NK-92 treated with Interleukin-12 subunit alpha and Interleukin-12 subunit beta, amount 100 ng/mL, for 24 hours (cell line): ENCODE measurements around the gene MYL11.

Source experiments
- DNase-seq: peaks from one replicate; lab custom pipeline; 2025; lab: John Stamatoyannopoulos, UW

Gene MYL11

DNA sequence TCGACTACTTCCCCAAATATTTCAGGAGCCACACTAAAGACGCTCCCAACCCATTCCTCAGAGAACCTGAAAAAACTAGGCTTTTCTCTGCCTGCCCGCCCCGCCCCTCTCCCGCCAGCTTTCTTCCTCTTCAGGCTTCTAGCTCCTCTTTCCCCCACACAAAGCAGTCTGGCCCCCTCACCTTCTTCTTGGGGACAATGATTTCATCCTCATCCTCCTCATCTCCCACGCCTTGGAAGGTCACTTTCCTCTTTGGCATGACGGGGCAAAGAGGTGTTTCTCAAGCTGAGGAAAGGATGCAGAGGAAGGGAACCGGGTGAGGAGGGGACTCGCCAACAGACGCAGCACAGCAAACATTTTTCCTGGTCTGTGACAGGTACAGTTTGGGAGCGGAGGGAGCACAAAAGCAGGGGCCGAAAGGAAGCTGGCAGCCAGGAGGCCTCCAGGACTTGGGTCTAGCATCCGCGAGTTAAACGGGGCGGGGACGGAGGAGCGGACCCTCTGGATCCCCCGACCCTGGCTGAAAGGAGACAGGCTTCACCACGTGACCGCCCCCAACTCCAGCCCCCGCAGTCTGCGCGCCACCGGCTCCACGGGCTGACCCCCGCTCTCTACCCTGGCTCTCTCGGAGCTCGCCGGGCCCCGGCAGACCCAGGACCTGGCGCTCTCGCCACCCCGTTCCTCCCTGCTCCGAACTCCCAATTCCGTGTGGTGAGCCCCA, 20.0 kb upstream of the MYL11 start:
- DNase-seq: no peak

- DNase-seq: peak; percentile 87
These were observed 19.3 kb upstream of the MYL11 start, which contains the start of gene CD2BP2 for GRCh38 chr16:30355144-30355953. Gene CD2BP2, minus strand, starts transcription at chr16:30355308. Its CDS starts 627 bp downstream, at chr16:30354681.

- no peak for DNase-seq
These were observed 18.7 kb upstream of the MYL11 start for GRCh38 chr16:30355954-30356308.

DNA sequence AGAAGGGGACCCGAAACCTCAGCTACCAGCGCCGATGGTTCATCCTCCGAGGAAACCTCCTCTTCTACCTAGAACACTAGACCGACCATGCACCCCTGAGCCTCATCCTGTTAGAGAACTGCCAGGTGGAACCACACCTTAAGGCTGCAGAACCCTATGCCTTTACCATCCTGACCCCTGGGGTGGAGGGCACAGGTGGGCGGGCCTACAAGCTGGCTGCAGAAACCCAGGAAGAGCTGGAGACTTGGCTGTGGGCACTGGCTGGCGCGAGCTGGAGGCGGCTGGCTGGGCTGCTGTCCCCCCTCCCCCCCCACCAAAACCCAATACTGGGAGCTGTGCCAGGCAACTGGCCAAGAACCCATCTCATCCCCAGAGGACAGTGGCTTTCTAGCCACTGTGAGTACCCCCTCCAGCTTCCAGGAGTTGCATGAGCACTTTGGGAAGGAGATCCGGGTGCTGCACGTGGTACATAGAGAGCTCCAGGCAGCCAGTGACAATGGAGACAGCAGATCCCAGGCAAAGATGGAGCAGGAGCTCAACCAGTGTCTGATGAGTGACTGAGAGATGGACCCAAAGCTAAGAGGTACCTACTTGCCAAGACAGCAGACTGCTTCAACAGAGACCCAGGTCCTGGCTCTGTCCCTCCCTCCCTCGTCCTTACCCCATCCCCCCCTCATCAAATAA, 18.1 kb upstream of the MYL11 start:
- no peak for DNase-seq

- DNase-seq: no peak
These were observed 17.4 kb upstream of the MYL11 start for GRCh38 chr16:30357085-30357714.

DNA sequence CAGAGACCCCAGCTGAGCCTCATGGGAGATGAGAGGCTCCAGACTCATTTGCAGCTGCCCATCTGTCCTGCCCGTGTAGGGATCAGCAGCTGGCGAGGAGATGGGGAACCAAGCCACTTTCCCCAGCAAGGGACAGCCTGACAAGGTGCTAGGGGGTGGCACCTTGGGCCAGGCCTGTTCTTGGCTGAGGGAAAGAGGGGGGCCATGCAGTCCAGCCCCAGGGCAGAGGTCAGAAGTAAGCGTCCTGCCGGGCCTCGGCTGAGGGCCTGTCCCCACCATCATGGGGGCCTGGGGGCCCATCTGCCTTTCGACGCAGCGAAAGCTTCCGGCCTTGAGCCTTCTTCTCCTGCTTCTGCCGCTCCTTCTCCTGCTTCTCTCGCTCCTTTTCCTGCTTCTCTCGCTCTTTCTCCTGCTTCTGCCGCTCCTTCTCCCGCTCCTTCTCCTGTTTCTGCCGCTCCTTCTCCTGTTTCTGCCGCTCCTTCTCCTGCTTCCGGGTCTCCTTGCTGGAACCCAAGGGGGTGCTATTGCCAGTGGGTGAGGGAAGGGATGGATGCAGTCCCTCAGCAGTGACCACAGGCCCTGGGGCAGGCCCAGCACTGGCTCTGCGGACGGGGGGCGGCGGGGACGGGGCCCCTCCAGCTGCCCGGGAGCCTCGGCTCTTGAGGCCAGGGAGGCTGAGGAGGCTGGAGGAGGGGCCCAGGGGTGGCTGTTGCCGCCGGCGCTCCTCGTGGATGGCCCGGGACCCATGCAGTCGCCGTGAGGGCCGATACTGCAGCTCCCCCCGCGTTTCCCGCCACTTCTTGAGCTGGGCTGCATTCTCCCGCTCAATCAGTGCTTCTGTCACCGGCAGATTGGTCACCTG, 16.7 kb upstream of the MYL11 start:
- DNase-seq: no peak

DNA sequence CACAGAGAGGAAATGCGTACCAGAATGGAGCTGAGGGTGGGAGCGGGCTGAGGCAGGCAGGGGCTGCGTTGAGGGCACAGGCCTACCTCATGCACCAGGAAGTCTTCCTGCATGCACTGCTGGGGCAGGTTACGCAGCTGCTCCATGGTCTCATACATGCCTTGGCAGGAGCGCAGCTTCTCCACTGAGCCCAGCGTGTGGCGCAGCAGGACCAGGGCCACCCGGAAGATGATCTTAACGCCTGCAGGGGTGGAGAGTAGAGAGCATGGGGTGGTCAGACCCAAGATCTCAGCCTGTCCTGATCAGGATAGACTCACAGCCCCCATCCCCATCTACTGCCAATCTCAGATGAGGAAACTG, 16.0 kb upstream of the MYL11 start:
- DNase-seq: no peak

DNA sequence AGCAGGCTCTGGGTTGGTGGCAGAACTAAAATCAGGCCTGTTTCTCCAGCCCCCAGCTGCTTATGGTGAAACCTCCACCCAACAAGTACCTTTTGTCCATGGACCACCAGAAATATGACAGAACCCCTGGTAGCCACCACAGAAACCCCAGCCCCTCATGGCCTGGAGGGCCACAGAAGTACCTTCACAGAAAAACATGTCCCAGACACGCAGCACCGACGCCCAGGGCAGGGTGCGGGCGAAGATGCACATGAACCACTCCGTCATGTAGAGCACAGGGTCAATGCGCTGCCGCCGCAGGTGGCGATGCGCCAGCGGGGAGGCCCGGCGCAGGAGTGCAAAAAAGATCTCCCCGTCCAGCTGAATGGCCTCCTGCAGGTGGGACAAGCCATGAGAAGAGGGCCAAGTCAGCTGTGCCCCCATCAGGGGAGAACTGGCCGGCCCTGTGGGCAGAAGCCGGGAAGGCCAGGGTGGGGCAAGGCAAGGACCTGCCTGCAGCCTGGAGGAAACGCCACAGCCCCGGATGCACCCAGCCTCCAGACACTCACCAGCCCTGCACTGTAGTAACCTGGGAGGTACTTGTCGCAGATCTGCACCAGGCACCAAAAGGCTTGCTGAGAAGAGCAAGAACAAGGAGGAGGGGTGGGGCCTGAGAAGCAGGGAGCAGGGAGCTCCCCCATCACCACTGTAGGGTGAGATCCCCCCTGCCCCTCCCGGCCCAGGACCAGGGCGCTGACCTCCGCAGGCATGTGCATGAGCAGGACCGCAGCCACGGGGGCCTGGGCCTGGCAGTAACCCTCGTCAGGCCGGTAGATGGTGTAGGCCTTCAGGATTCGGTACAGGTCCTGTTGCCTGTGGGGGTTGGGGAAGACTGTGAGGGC, 15.4 kb upstream of the MYL11 start:
- DNase-seq: no peak

DNA sequence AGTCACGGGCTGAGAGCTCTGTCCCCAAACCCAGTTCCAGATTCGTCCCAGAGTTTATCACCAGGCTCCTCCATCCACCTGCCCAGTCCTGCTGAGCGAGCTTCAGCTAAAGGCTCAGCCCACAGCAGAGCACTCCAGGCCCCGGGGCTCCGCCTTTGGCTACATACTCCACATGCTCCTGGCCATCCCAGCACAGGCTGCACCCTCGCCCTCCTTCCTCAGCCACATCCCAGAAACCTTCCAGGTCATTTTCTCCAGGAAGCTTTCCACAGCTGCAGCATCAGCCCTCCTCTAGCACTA, 14.8 kb upstream of the MYL11 start:
- no peak for DNase-seq

- no peak for DNase-seq
These were observed 13.4 kb upstream of the MYL11 start for GRCh38 chr16:30361180-30361579.

GRCh38 chr16:30365200-30365599, 9.4 kb upstream of the MYL11 start:
- no peak for DNase-seq

- no peak for DNase-seq
These were observed 8.1 kb upstream of the MYL11 start for GRCh38 chr16:30366511-30366910.

GRCh38 chr16:30367349-30368009, 7.1 kb upstream of the MYL11 start:
- no peak for DNase-seq

DNA sequence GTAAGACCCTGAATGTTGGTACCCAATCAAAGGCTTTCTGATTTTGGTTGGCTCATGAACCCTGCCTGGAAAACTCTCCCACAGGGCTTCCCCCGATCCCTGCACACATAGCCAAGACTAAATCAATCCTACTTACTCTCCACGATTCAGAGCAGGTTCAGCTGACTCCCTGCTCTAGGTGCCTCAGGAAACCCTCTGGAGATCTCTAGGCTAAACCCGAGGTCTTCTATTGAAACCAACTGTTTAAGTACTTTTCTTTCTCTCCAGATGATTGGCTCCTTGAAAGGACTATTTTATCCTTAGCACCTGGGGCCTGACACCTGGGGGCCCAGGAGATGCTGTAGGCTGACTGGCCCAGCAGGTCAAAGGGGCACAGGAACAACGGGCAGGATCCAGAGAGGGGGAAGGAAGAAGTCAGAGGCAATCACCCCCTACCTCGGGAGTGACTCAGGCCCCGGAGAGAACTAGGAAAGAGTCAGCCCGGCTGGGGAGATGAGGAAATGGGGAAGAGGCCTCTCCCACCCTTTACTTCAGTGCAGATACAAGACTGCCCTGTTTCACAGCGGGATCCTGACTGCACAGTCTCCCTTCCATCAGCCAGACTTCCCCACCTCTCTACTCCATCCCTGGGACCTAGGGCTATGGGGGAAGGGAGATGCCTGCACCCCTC, 6.3 kb upstream of the MYL11 start:
- DNase-seq: no peak

DNA sequence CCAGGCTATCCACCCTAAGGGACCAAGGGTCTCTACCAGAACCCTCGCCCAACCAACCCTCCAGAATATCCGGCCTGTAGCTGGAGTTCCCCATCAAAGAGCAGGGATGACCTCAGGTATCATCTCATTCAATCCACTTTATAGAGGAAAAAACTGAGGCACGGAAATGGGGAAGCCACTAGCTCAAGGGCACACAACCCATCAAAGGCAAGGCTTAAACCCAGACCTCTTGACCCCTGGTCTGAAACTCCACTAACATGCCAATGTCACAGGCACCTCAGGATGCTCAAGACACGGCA, 5.9 kb upstream of the MYL11 start:
- DNase-seq: no peak

DNA sequence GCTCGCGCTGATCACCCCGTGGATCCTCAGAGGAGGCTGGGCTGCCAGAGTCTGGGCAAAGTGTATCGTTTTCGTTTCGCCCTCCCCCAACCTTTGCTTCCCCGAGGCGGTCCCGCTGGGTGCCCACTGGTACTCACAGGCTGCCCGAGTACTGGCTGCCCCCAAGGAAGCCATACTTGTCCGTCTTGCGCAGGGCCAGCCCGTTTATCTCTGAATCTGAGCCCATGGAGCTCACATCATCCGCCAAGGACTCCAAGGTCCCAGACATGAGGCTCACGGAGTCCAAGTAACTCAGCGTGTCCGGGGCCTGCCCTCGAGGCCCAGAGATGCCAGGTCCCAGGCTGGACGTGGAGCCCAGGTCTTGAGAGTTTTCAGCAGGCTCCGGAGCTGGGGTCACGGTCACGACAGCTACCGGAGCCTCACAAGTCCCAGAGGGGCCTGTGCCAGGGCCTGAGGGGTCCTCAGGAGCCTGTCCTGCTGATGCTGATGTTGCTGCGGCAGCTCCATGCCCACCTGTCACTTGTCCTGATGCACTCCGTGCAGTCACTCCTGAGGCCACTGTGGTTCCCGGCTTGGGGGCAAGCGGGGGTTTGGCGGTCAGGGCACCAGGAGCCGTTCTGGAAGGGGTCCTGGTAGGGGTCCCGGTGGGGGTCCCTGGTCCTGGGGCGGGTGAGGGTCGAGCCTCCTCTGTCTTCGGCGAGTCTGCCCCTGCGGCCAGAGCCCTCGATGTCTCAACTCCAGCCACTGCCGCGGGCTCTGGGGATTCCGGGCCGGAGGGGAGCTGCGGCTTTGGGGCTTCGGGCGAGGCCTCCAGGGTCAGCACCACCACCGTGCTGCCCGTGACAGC, 5.3 kb upstream of the MYL11 start:
- DNase-seq: peak; percentile 38

- DNase-seq: no peak
These were observed 4.6 kb upstream of the MYL11 start for GRCh38 chr16:30369938-30370455.

DNA sequence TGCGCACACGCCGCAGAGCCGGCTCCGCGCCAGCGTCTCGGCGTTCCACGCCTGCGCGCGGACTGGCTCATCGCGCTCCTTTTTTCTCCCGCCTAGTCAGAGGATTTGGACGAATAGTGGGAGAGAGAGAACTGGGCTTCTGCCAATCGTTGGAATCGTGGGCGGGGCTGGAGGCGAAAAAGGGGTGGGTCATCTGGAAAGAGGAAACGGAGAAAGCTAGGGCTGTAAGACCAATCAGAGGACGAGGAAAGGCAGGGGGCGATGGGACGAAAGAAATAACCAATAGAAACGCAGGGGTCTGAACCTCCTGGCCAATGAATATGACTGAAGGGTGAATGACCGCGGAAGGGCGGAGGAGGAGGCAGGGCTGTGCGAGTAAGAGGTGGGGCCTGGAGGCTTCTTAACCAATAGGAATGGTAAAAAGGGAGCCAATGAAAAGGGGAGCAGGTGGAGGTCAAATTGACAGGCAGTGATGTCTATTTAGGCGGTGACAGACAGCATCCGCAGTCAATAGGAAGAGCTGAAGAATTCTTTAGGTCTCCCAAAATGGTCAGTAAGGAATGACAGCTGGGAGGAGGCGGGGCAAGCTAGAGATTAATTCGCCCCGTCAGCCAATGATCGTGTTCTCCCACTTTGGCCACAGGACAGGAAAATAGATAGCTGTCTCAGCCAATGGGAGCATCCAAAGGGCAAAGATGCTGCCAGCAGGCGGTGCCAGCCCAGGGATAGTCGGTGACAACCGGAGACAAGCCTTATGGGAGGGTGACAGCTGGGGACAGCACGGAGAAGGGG, 4.0 kb upstream of the MYL11 start, which contains the start of gene TBC1D10B:
Gene TBC1D10B, minus strand, starts transcription at position 39 of the 792 bp plus-strand sequence. CDS start 311 bp downstream, outside the sequence.
- peak; percentile 99 for DNase-seq
